Panc1 (cell line): ENCODE results near the gene ZBTB37. TPM values are rescaled to one million over a fixed set of nuclear protein-coding genes. Genes with fewer than 3 reads are reported as not detected.

ENCODE experiments used
- ATAC-seq: fragments of 200-7000 bp; cut with Tn5 transposase; 2 replicates; pipeline ENCODE4 v1.9.1; 2020; ENCODE audit warnings: mild to moderate bottlenecking, moderate library complexity
- BruUV-seq: library from RNA; stranded (reverse); fragments of 400-500 nt; replicated peaks from 2 replicates; lab custom pipeline; 2021; lab: Mats Ljungman, UMichigan
- CTCF ChIA-PET: fragments of 300-600 bp; sonication (Branson Sonifier 250); formaldehyde crosslinking; loops from one replicate; lab custom pipeline; 2022; ENCODE audit warnings: antibody characterized with exemption; lab: Charles Lee
- POLR2A ChIA-PET: fragments of 300-600 bp; sonication (Branson Sonifier 250); formaldehyde crosslinking; loops from one replicate; lab custom pipeline; 2022; ENCODE audit warnings: antibody characterized with exemption; lab: Charles Lee
- DNase-seq: peaks from one replicate; pipeline ENCODE4 v3.0.0-alpha.2; 2010; ENCODE audit warnings: low read depth, low spot score
- H3K27ac ChIP-seq: 2 replicates; pipeline ENCODE4 v1.5.1; 2011; ENCODE audit warnings: mild to moderate bottlenecking, low read length, inconsistent platforms
- H3K27me3 ChIP-seq: fragments of 200-500 bp; sonication (Bioruptor generic); 2 replicates; pipeline ENCODE4 v1.6.0; 2014; ENCODE audit warnings: low read length, inconsistent platforms; ENCODE audit not compliant: control insufficient read depth, insufficient read depth
- H3K36me3 ChIP-seq: fragments of 200-500 bp; sonication (Bioruptor generic); 2 replicates; pipeline ENCODE4 v1.5.1; 2014; ENCODE audit warnings: inconsistent platforms, mild to moderate bottlenecking, low read length, moderate library complexity; ENCODE audit not compliant: control insufficient read depth, insufficient read depth
- H3K4me1 ChIP-seq: 2 replicates; pipeline ENCODE4 v1.5.1; 2011; ENCODE audit warnings: inconsistent platforms, mild to moderate bottlenecking, low read length, moderate library complexity; ENCODE audit not compliant: control insufficient read depth, insufficient read depth
- H3K4me3 ChIP-seq, 2 experiments: 2 replicates each; pipeline ENCODE4 v1.5.1; 2011 to 2012; ENCODE audit warnings: low read depth in 2 of 2, low read length in 2 of 2, mild to moderate bottlenecking in 2 of 2, inconsistent platforms in 1 of 2, moderate library complexity in 1 of 2
- H3K9me3 ChIP-seq: fragments of 200-500 bp; sonication (Bioruptor generic); 2 replicates; pipeline ENCODE4 v1.5.1; 2014; ENCODE audit warnings: low read depth, mild to moderate bottlenecking, inconsistent platforms, low read length, moderate library complexity; ENCODE audit not compliant: control insufficient read depth, insufficient read depth
- POLR2AphosphoS5 ChIP-seq: IDR thresholded peaks from 2 replicates; pipeline ENCODE4 v1.6.1; 2012; ENCODE audit warnings: mild to moderate bottlenecking, low read depth, low read length, moderate library complexity
- SIN3A ChIP-seq: IDR thresholded peaks from 2 replicates; pipeline ENCODE4 v1.6.1; 2012; ENCODE audit warnings: low read depth, mild to moderate bottlenecking, low read length, moderate library complexity, borderline replicate concordance; ENCODE audit not compliant: insufficient read depth
- TCF7L2 ChIP-seq: IDR thresholded peaks from 2 replicates; pipeline ENCODE4 v1.6.1; 2011; ENCODE audit warnings: mild to moderate bottlenecking, low read depth, low read length, inconsistent platforms
- in situ Hi-C: cut with HindIII; loops from 2 replicates; pipeline ENCODE4 v1.10.0; 2016; ENCODE audit warnings: low sequenced_read_pairs, low pct_unique_long_range_greater_than_20kb
- intact Hi-C: fragments of 100-400 bp; cut with micrococcal nuclease; formaldehyde crosslinking; loops from one replicate; pipeline ENCODE4 v1.10.0; 2022; ENCODE audit not compliant: unreplicated experiment
- total RNA-seq: library from RNA; stranded (reverse); gene quantifications from one replicate; pipeline ENCODE4 v1.2.1, GENCODE V29; 2021; ENCODE audit not compliant: unreplicated experiment
- TF ChIP-seq, protein P1 (sequence below), 2 experiments: IDR thresholded peaks; 2 replicates each; pipeline ENCODE4 v1.6.1; 2011 to 2012; ENCODE audit warnings: low read depth in 2 of 2, control low read depth in 1 of 2, low read length in 1 of 2, mild to moderate bottlenecking in 1 of 2, moderate library complexity in 1 of 2; ENCODE audit not compliant: insufficient read depth in 1 of 2
- TF ChIP-seq, protein P2 (sequence below): fragments of 450-650 bp; IDR thresholded peaks from 2 replicates; pipeline ENCODE4 v1.5.1; 2017; ENCODE audit warnings: mild to moderate bottlenecking

Gene ZBTB37
- total RNA-seq, 1 experiment from 2014 or later, result 11.6 TPM

DNA sequence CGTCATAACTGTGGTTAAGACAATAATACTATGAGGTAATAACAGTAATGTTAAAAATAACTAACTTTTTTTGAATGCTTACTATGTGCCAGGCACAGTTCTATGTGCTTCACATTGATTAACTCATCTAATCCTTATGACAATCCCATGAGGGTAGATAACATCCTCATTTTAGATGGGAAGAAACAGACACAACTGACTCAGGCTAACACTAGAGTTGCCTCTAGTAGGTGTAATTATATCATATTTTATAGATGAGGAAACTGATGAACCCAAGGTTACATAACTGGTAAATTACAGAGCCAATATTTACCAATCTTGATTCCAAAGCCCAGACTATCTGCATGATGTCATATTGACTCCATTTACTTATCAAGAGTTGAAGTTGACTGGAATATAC is 25.4 kb downstream of the ZBTB37 start:
- DNase-seq (no peak), ATAC-seq (no peak)
- intact Hi-C loops, result no loop called here
- ChIA-PET POLR2A (no interaction called here), CTCF (no interaction called here)
- H3K4me3 ChIP-seq, result no peak overlapping the region
- TF ChIP-seq TCF7L2 (no peak), POLR2AphosphoS5 (no peak), SIN3A (no peak)
- TF ChIP-seq, protein P1, sequence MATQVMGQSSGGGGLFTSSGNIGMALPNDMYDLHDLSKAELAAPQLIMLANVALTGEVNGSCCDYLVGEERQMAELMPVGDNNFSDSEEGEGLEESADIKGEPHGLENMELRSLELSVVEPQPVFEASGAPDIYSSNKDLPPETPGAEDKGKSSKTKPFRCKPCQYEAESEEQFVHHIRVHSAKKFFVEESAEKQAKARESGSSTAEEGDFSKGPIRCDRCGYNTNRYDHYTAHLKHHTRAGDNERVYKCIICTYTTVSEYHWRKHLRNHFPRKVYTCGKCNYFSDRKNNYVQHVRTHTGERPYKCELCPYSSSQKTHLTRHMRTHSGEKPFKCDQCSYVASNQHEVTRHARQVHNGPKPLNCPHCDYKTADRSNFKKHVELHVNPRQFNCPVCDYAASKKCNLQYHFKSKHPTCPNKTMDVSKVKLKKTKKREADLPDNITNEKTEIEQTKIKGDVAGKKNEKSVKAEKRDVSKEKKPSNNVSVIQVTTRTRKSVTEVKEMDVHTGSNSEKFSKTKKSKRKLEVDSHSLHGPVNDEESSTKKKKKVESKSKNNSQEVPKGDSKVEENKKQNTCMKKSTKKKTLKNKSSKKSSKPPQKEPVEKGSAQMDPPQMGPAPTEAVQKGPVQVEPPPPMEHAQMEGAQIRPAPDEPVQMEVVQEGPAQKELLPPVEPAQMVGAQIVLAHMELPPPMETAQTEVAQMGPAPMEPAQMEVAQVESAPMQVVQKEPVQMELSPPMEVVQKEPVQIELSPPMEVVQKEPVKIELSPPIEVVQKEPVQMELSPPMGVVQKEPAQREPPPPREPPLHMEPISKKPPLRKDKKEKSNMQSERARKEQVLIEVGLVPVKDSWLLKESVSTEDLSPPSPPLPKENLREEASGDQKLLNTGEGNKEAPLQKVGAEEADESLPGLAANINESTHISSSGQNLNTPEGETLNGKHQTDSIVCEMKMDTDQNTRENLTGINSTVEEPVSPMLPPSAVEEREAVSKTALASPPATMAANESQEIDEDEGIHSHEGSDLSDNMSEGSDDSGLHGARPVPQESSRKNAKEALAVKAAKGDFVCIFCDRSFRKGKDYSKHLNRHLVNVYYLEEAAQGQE (IDR thresholded peaks at IDR 0.05; ENCODE audit: insufficient read depth in 1 of 2, low read depth in 2 of 2, low read length in 1 of 2), result no peak
- TF ChIP-seq, protein P2, sequence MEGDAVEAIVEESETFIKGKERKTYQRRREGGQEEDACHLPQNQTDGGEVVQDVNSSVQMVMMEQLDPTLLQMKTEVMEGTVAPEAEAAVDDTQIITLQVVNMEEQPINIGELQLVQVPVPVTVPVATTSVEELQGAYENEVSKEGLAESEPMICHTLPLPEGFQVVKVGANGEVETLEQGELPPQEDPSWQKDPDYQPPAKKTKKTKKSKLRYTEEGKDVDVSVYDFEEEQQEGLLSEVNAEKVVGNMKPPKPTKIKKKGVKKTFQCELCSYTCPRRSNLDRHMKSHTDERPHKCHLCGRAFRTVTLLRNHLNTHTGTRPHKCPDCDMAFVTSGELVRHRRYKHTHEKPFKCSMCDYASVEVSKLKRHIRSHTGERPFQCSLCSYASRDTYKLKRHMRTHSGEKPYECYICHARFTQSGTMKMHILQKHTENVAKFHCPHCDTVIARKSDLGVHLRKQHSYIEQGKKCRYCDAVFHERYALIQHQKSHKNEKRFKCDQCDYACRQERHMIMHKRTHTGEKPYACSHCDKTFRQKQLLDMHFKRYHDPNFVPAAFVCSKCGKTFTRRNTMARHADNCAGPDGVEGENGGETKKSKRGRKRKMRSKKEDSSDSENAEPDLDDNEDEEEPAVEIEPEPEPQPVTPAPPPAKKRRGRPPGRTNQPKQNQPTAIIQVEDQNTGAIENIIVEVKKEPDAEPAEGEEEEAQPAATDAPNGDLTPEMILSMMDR, result no peak
- H3K27me3 ChIP-seq, result no peaks in the 10 kb centered on the region
- in situ Hi-C loops, result no loop called here
- BruUV-seq, result no TSS peak
- no peaks in the 10 kb centered on the region for H3K36me3 ChIP-seq
- no peak overlapping the region for H3K27ac ChIP-seq
- no peaks in the 10 kb centered on the region for H3K4me1 ChIP-seq
- no peaks in the 10 kb centered on the region for H3K9me3 ChIP-seq

DNA sequence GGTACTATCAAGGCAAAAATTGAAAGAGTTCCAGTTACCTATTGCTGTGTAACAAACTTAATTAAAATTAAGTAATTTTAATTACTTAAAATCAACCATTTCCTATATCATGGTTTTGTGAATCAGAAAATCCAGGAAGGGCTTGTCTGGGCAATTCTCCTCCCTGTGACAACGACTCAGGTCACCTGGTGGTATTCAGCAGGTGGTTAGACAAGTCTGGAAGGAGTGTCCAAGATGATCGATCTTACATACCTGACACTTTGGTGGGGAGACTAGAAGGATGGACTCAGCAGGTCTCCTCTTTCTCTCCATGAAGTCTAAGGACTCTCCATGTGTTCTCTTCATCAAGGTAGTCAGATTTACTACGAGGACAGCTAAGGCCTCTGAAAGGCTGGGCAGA is 26.0 kb downstream of the ZBTB37 start:
- no TSS peak for BruUV-seq
- H3K9me3 ChIP-seq, result no peaks in the 10 kb centered on the region
- DNase-seq (no peak), ATAC-seq (no peak)
- POLR2A ChIA-PET, result no interaction called here
- H3K27ac ChIP-seq, result no peak overlapping the region
- H3K27me3 ChIP-seq, result no peaks in the 10 kb centered on the region
- H3K4me3 ChIP-seq, result no peak overlapping the region
- in situ Hi-C loops (no loop called here), intact Hi-C loops (no loop called here)
- CTCF ChIA-PET, result no interaction called here
- H3K4me1 ChIP-seq, result no peaks in the 10 kb centered on the region
- no peaks in the 10 kb centered on the region for H3K36me3 ChIP-seq
- no peak for TF ChIP-seq SIN3A
- TF ChIP-seq, protein P1 (IDR thresholded peaks at IDR 0.05; ENCODE audit: insufficient read depth in 1 of 2, low read depth in 2 of 2, low read length in 1 of 2), result no peak
- TF ChIP-seq POLR2AphosphoS5, result no peak
- TF ChIP-seq, protein P2, result no peak
- TF ChIP-seq TCF7L2, result no peak
